Kidney (tissue), 14 donors: ENCODE data around the gene CASP4. TPM values are rescaled to one million over a fixed set of nuclear protein-coding genes. Genes with fewer than 3 reads are reported as not detected.

Source experiments
- DNase-seq, 5 donors: peaks; one replicate each; pipeline ENCODE4 v3.0.0-alpha.2; 2013 to 2020
- FAIRE-seq: peaks from 2 replicates; lab custom pipeline; 2012; peaks lifted over from hg19 to GRCh38; lab: Jason Lieb, UNC
- H3K27ac ChIP-seq, 2 donors: one replicate each; pipeline ENCODE4 v1.7.0; 2013; ENCODE audit warnings: low read depth in 2 of 2, low read length in 2 of 2, inconsistent platforms in 1 of 2
- H3K27me3 ChIP-seq: one replicate; pipeline ENCODE4 v1.7.1; 2013; ENCODE audit warnings: low read length, inconsistent platforms; ENCODE audit not compliant: control insufficient read depth, insufficient read depth
- H3K36me3 ChIP-seq, 3 donors: one replicate each; pipeline versions ENCODE4 v1.7.0 to v1.7.1; 2013; ENCODE audit warnings: low read length in 3 of 3, control low read depth in 1 of 3, inconsistent platforms in 1 of 3; ENCODE audit not compliant: insufficient read depth in 3 of 3, control insufficient read depth in 2 of 3
- H3K4me1 ChIP-seq, 3 donors: one replicate each; pipeline versions ENCODE4 v1.7.0 to v1.7.1; 2013; ENCODE audit warnings: low read length in 3 of 3, inconsistent platforms in 1 of 3, low read depth in 1 of 3; ENCODE audit not compliant: control insufficient read depth in 2 of 3, insufficient read depth in 2 of 3
- H3K4me3 ChIP-seq, 3 donors: one replicate each; pipeline versions ENCODE4 v1.7.0 to v1.8.1; 2013; ENCODE audit warnings: low read length in 3 of 3, control low read depth in 1 of 3, inconsistent platforms in 1 of 3
- H3K9ac ChIP-seq, 3 donors: one replicate each; pipeline versions ENCODE4 v1.7.0 to v1.7.1; 2013; ENCODE audit warnings: low read length in 3 of 3, control low read depth in 1 of 3, inconsistent platforms in 1 of 3
- H3K9me3 ChIP-seq, 3 donors: one replicate each; pipeline versions ENCODE4 v1.7.0 to v1.7.1; 2013; ENCODE audit warnings: low read length in 3 of 3, control low read depth in 1 of 3, inconsistent platforms in 1 of 3; ENCODE audit not compliant: control insufficient read depth in 2 of 3, insufficient read depth in 1 of 3
- CTCF ChIP-seq: IDR thresholded peaks from 3 replicates; pipeline ENCODE4 v1.5.1; 2012; ENCODE audit warnings: mild to moderate bottlenecking, moderate library complexity, borderline replicate concordance; ENCODE audit not compliant: insufficient read depth; ENCODE audit errors: extremely low read depth
- intact Hi-C: fragments of 100-400 bp; cut with DNase I; formaldehyde crosslinking; loops from one replicate; pipeline ENCODE4 v1.11.1; 2022
- polyA plus RNA-seq: library from polyadenylated mRNA; stranded (reverse); fragments of 350-450 nt; fragmentation: Illumina TruSeq; extraction: RNeasy Lipid Tissue Mini Kit (QIAGEN cat#74804); gene quantifications from one replicate; pipeline ENCODE4 v1.2.3, GENCODE V29; 2014; ENCODE audit warnings: low read depth, low replicate concordance; ENCODE audit not compliant: insufficient read depth
- total RNA-seq: library from RNA; stranded (reverse); fragmentation: NEBNext Ultra II Directional; extraction: Animal tissue kit (Norgen Biotek cat#: 25700); gene quantifications from one replicate; pipeline ENCODE4 v1.2.1, GENCODE V29; 2021
- donor health status: control.
- donor health status: control.
- donor health status: control.
- donor health status: control.
- donor health status: control.
- donor health status: DM: yes; HTN: yes; CAD: no.
- donor health status: Normal renal cell carcinoma (clear cell type).

Gene CASP4
- total and polyA plus RNA-seq, 2 donors from 2014 or later, result 40.6 to 60.3 TPM

GRCh38 chr11:104897891-104898684 lies 70.3 kb downstream of the CASP4 start, which contains the start of gene CASP12:
Gene CASP12, minus strand, starts transcription at chr11:104898460.
- intact Hi-C loops, result no loop called here

GRCh38 chr11:104895634-104896033 lies 72.7 kb downstream of the CASP4 start:
- Histone ChIP-seq H3K27me3 (no peaks in the 10 kb centered on the region), H3K4me1 (no peaks in the 10 kb centered on the region), H3K36me3 (no peaks in the 10 kb centered on the region), H3K4me3 (no peak overlapping the region), H3K9me3 (no peaks in the 10 kb centered on the region), H3K27ac (no peak overlapping the region), H3K9ac (no peak overlapping the region)
- TF ChIP-seq CTCF, result no peak
- FAIRE-seq, result no peak
- intact Hi-C loops, result no loop called here
- DNase-seq, result no peak

More at GRCh38 chr11:104897891-104898684, 70.3 kb downstream of the CASP4 start, which contains the start of gene CASP12:
- Histone ChIP-seq H3K9ac (peak within 1 kb of the TSS in 1 of 3 donors; percentile 41), H3K27me3 (no peaks in the 10 kb centered on the region), H3K9me3 (no peaks in the 10 kb centered on the region), H3K36me3 (no peaks in the 10 kb centered on the region), H3K4me1 (no peaks in the 10 kb centered on the region), H3K27ac (peak within 1 kb of the TSS in 1 of 2 donors; percentile 55), H3K4me3 (peak within 1 kb of the TSS in 2 of 3 donors; percentile 55 to 58)
- TF ChIP-seq CTCF, result no peak
- no peak for FAIRE-seq
- DNase-seq, result peak in 2 of 5 donors; percentile 9 to 45

- Histone ChIP-seq H3K27ac (no peak overlapping the region), H3K27me3 (no peaks in the 10 kb centered on the region)
- TF ChIP-seq CTCF, result no peak
These were observed 74.5 kb downstream of the CASP4 start for GRCh38 chr11:104893876-104894275.

More at GRCh38 chr11:104893876-104894275, 74.5 kb downstream of the CASP4 start:
- intact Hi-C loops, result no loop called here
- no peak overlapping the region for H3K4me3 ChIP-seq
- DNase-seq (no peak), FAIRE-seq (no peak)
- no peaks in the 10 kb centered on the region for H3K36me3 ChIP-seq
- no peaks in the 10 kb centered on the region for H3K4me1 ChIP-seq
- no peaks in the 10 kb centered on the region for H3K9me3 ChIP-seq
- no peak overlapping the region for H3K9ac ChIP-seq

Other genes with a start within 250 kb of the CASP4 start
- gene CASP12, start 70.1 kb downstream of the CASP4 start, total RNA-seq, result 0.91 TPM
- gene CASP12, start 70.1 kb downstream of the CASP4 start, polyA plus RNA-seq, result 0.45 TPM
- 0.91 TPM for gene CASP5, start 54.6 kb upstream of the CASP4 start, total RNA-seq
- not detected for gene CASP5, start 54.6 kb upstream of the CASP4 start, polyA plus RNA-seq
- 38.6 TPM for gene CASP1, start 66.6 kb upstream of the CASP4 start, total RNA-seq
- 9.7 TPM for gene CASP1, start 66.6 kb upstream of the CASP4 start, polyA plus RNA-seq
- gene CARD16, start 76.8 kb upstream of the CASP4 start, total RNA-seq, result 16.2 TPM
- 24.4 TPM for gene CARD16, start 76.8 kb upstream of the CASP4 start, polyA plus RNA-seq
- gene CARD18, start 171.2 kb upstream of the CASP4 start, total RNA-seq, result not detected
- gene CARD18, start 171.2 kb upstream of the CASP4 start, polyA plus RNA-seq, result not detected